K562 (cell line): ENCODE data around the gene LOXHD1.

ENCODE experiments used
- CREB1 ChIP-seq, 2 experiments: sonication (generic) in 1 of 2; formaldehyde crosslinking in 1 of 2; IDR thresholded peaks; 2 replicates each; pipeline versions ENCODE4 v1.6.1 to v1.8.0; 2012 to 2022; ENCODE audit warnings: inconsistent platforms in 1 of 2, mild to moderate bottlenecking in 1 of 2, missing genetic modification reagents in 1 of 2, moderate library complexity in 1 of 2
- HDAC6 ChIP-seq: IDR thresholded peaks from 2 replicates; pipeline ENCODE4 v1.6.1; 2012; ENCODE audit warnings: low read depth, mild to moderate bottlenecking, control low read depth, inconsistent platforms, low read length, moderate library complexity
- POLR2AphosphoS5 ChIP-seq: IDR thresholded peaks from 2 replicates; pipeline ENCODE4 v1.6.1; 2011; ENCODE audit warnings: mild to moderate bottlenecking, low read depth, low read length, moderate library complexity; ENCODE audit not compliant: control insufficient read depth, insufficient read depth
- ZNF140 ChIP-seq: fragments of 250-450 bp; sonication (Bioruptor Pico); IDR thresholded peaks from 2 replicates; pipeline ENCODE4 v1.8.0; 2021; ENCODE audit warnings: moderate library complexity, mild to moderate bottlenecking, inconsistent platforms
- TF ChIP-seq, protein P1 (sequence below): fragments of 450-650 bp; formaldehyde crosslinking; IDR thresholded peaks from 2 replicates; pipeline ENCODE4 v1.4.0; 2020; ENCODE audit warnings: mild to moderate bottlenecking, moderate library complexity

DNA sequence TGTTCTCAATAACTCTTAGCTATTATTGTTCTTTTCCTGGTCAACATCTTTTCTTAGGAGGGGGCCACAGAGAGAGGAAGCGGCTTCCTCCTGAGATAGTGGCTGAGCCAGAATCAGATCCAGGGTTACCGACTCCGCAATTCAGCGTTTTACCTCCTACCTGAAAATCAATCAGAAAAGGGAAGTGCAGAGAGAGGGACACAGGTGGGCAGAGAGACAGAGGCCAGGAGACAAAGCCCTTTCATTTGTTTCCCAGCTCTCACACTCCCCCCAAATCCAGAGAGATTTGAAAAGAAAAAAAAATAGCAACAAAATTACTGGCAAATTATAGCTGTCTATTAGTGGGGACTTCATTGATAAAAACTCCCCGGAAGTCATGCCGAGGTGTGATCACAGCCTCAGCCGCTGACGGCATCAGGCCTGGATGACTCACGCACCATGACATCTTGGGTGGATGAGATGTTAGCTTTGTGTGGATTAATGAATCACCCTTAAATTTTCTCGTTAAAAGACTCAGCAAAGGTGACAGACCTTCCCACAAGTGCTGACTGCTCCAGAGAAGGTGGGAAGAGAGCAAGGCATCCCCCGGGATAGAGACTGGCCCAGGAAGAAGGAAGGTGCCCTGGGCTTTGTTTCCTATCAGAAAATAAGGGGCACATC, 120.7 kb downstream of the LOXHD1 start:
- TF ChIP-seq, protein P1, sequence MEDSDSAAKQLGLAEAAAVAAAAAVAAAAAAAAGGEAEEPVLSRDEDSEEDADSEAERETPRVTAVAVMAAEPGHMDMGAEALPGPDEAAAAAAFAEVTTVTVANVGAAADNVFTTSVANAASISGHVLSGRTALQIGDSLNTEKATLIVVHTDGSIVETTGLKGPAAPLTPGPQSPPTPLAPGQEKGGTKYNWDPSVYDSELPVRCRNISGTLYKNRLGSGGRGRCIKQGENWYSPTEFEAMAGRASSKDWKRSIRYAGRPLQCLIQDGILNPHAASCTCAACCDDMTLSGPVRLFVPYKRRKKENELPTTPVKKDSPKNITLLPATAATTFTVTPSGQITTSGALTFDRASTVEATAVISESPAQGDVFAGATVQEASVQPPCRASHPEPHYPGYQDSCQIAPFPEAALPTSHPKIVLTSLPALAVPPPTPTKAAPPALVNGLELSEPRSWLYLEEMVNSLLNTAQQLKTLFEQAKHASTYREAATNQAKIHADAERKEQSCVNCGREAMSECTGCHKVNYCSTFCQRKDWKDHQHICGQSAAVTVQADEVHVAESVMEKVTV (CRISPR knock-in tag) = no peak
- TF ChIP-seq ZNF140 (CRISPR knock-in tag) = no peak
- TF ChIP-seq POLR2AphosphoS5 = no peak
- no peak for TF ChIP-seq CREB1 (IDR thresholded peaks at IDR 0.05)
- TF ChIP-seq CREB1 (CRISPR knock-in tag; IDR thresholded peaks at IDR 0.05) = no peak
- TF ChIP-seq HDAC6 = no peak
